SIG-M5 treated with dmso at 0.1 percent for 504 hours (cell line): Measurements from ENCODE around the gene ITCH.
"Not testable (repeated sequence)": the region's sequence is repeated elsewhere in the genome, so short reads cannot be mapped to it uniquely, and the experiment has no call there.

Source experiments
- DNase-seq: peaks from one replicate; lab custom pipeline; 2025; ENCODE audit not compliant: unreplicated experiment; lab: John Stamatoyannopoulos, UW

ITCH gene

GRCh38 chr20:34363062-34363464 lies at the start of gene ITCH:
TSS of gene ITCH (plus strand) at chr20:34363273. CDS start at chr20:34393812, 30,539 bp downstream.
- peak; percentile 93 for DNase-seq

- DNase-seq, result no peak
These were observed 47.8 kb upstream of the ITCH start for GRCh38 chr20:34315236-34315635.

GRCh38 chr20:34316196-34316814 lies 46.8 kb upstream of the ITCH start:
- DNase-seq, result peak; percentile 51

GRCh38 chr20:34318609-34319443 lies 44.2 kb upstream of the ITCH start:
- no peak for DNase-seq

GRCh38 chr20:34320861-34321260 lies 42.2 kb upstream of the ITCH start:
- no peak for DNase-seq

GRCh38 chr20:34322267-34323105 lies 40.6 kb upstream of the ITCH start:
- no peak for DNase-seq

- DNase-seq, result no peak
These were observed 38.5 kb upstream of the ITCH start for GRCh38 chr20:34324541-34324940.

- DNase-seq, result not testable (repeated sequence)
These were observed 34.9 kb upstream of the ITCH start for GRCh38 chr20:34328207-34328606.

- DNase-seq, result no peak
These were observed 34.0 kb upstream of the ITCH start for GRCh38 chr20:34328928-34329677.

GRCh38 chr20:34330861-34331544 lies 32.1 kb upstream of the ITCH start:
- DNase-seq, result not testable (repeated sequence)

GRCh38 chr20:34331838-34332237 lies 31.2 kb upstream of the ITCH start:
- no peak for DNase-seq

GRCh38 chr20:34332262-34332920 lies 30.7 kb upstream of the ITCH start:
- DNase-seq, result no peak

- DNase-seq, result no peak
These were observed 29.3 kb upstream of the ITCH start for GRCh38 chr20:34333786-34334185.

GRCh38 chr20:34334654-34335407 lies 28.2 kb upstream of the ITCH start:
- DNase-seq, result no peak

GRCh38 chr20:34337544-34337943 lies 25.5 kb upstream of the ITCH start:
- no peak for DNase-seq

- DNase-seq, result no peak
These were observed 24.9 kb upstream of the ITCH start for GRCh38 chr20:34337982-34338726.

GRCh38 chr20:34340726-34341125 lies 22.3 kb upstream of the ITCH start:
- not testable (repeated sequence) for DNase-seq

GRCh38 chr20:34341199-34341598 lies 21.9 kb upstream of the ITCH start:
- DNase-seq, result not testable (repeated sequence)
